K562 (cell line): ENCODE results near the gene LILRA6. TPM values are rescaled to one million over a fixed set of nuclear protein-coding genes. Genes with fewer than 3 reads are reported as not detected.
"Not testable (repeated sequence)": the region's sequence is repeated elsewhere in the genome, so short reads cannot be mapped to it uniquely, and the experiment has no call there.

Source experiments
- ATAC-seq: fragments of 200-7000 bp; cut with Tn5 transposase; 3 replicates; pipeline ENCODE4 v1.9.1; 2020; ENCODE audit warnings: moderate library complexity
- BruUV-seq: library from RNA; stranded (reverse); fragments of 400-500 nt; replicated peaks from 2 replicates; lab custom pipeline; 2021; lab: Mats Ljungman, UMichigan
- CTCF ChIA-PET: fragments of 300-600 bp; formaldehyde crosslinking; extraction: SDS; loops from one replicate; lab custom pipeline; 2021; ENCODE audit warnings: low intra/inter-chr PET ratio; lab: Yijun Ruan, JAX
- POLR2A ChIA-PET: fragments of 300-600, 350-650 bp; sonication (Branson Sonifier 250); formaldehyde crosslinking; extraction: SDS; loops from one replicate; lab custom pipeline; 2021; ENCODE audit warnings: antibody characterized with exemption, inconsistent platforms; lab: Yijun Ruan, JAX
- DNase-seq, 4 experiments: peaks; one replicate each; pipeline versions ENCODE4 v3.0.0 to v3.0.0-alpha.2; 2011 to 2018; ENCODE audit warnings: low spot score in 3 of 4, mixed read lengths in 3 of 4; ENCODE audit errors: extremely low read depth in 1 of 4
- FAIRE-seq: peaks from 2 replicates; lab custom pipeline; 2011; peaks lifted over from hg19 to GRCh38; lab: Jason Lieb, UNC
- H2AFZ ChIP-seq: 2 replicates; pipeline ENCODE4 v1.6.0; 2011; ENCODE audit warnings: low read depth, low read length, control low read depth, inconsistent platforms
- H3K27ac ChIP-seq: fragments of 200-600 bp; 3 replicates; pipeline ENCODE4 v1.8.0; 2011; ENCODE audit warnings: low read depth, mild to moderate bottlenecking, control low read depth, inconsistent platforms, low read length, moderate library complexity, mixed read lengths; ENCODE audit errors: extremely low read depth
- H3K27me3 ChIP-seq, 2 experiments: fragments of 300-600 bp in 1 of 2; 2 replicates in 1 of 2; 3 replicates in 1 of 2; pipeline versions ENCODE4 v1.6.0 to v1.8.0; 2011; ENCODE audit warnings: inconsistent platforms in 2 of 2, low read length in 2 of 2, mild to moderate bottlenecking in 1 of 2, mixed read lengths in 1 of 2, moderate library complexity in 1 of 2; ENCODE audit not compliant: control insufficient read depth in 2 of 2, insufficient read depth in 2 of 2
- H3K36me3 ChIP-seq: fragments of 300-600 bp; 3 replicates; pipeline ENCODE4 v1.8.0; 2011; ENCODE audit warnings: mild to moderate bottlenecking, low read length, inconsistent platforms; ENCODE audit not compliant: control insufficient read depth, insufficient read depth
- H3K4me1 ChIP-seq, 2 experiments: fragments of 200-600 bp in 1 of 2; replicated peaks in 1 of 2; 2 replicates in 1 of 2; 3 replicates in 1 of 2; pipeline versions ENCODE4 v1.5.1 to v1.8.0; 2011; ENCODE audit warnings: inconsistent platforms in 2 of 2, low read length in 2 of 2, mild to moderate bottlenecking in 1 of 2, mixed read lengths in 1 of 2, moderate library complexity in 1 of 2; ENCODE audit not compliant: control insufficient read depth in 2 of 2, insufficient read depth in 2 of 2
- H3K4me2 ChIP-seq: 2 replicates; pipeline ENCODE4 v1.6.1; 2011; ENCODE audit warnings: low read length, control low read depth, inconsistent platforms, mixed read lengths; ENCODE audit not compliant: insufficient read depth
- H3K4me3 ChIP-seq: fragments of 200-600 bp; sonication (generic), shearing (Covaris generic); 2 replicates; pipeline ENCODE4 v1.5.1; 2016; ENCODE audit warnings: control low read depth, inconsistent platforms
- H3K79me2 ChIP-seq: fragments of 200-600 bp; 3 replicates; pipeline ENCODE4 v1.8.0; 2011; ENCODE audit warnings: low read length, inconsistent platforms; ENCODE audit not compliant: control insufficient read depth, insufficient read depth
- H3K9ac ChIP-seq, 2 experiments: 2 replicates each; pipeline versions ENCODE4 v1.6.0 to v1.6.1; 2011; ENCODE audit warnings: low read depth in 2 of 2, low read length in 2 of 2, control low read depth in 1 of 2, inconsistent platforms in 1 of 2, mild to moderate bottlenecking in 1 of 2, mixed read lengths in 1 of 2; ENCODE audit not compliant: insufficient read depth in 1 of 2
- H3K9me1 ChIP-seq: one replicate; pipeline ENCODE4 v1.6.0; 2011; ENCODE audit warnings: inconsistent platforms, mild to moderate bottlenecking, low read length, moderate library complexity; ENCODE audit not compliant: control insufficient read depth, insufficient read depth
- H3K9me3 ChIP-seq: replicated peaks from 2 replicates; pipeline ENCODE4 v1.5.1; 2011; ENCODE audit warnings: low read depth, low read length, inconsistent platforms; ENCODE audit not compliant: control insufficient read depth, insufficient read depth
- H4K20me1 ChIP-seq: replicated peaks from 2 replicates; pipeline ENCODE4 v1.6.1; 2011; ENCODE audit warnings: low read length, inconsistent platforms, mixed read lengths; ENCODE audit not compliant: control insufficient read depth, insufficient read depth
- DMBX1 ChIP-seq: fragments of 250-450 bp; sonication (Bioruptor Pico); IDR thresholded peaks from 2 replicates; pipeline ENCODE4 v1.8.0; 2022; ENCODE audit warnings: inconsistent platforms, mild to moderate bottlenecking, moderate library complexity, borderline replicate concordance
- PCBP2 ChIP-seq: fragments of 200-400 bp; formaldehyde crosslinking; IDR thresholded peaks from 2 replicates; pipeline ENCODE4 v1.6.1; 2018; ENCODE audit warnings: low read length, low read depth, mild to moderate bottlenecking, moderate library complexity; ENCODE audit not compliant: poor library complexity, severe bottlenecking
- RBFOX2 ChIP-seq: fragments of 200-400 bp; formaldehyde crosslinking; IDR thresholded peaks from 2 replicates; pipeline ENCODE4 v1.6.1; 2017; ENCODE audit warnings: low read depth, mild to moderate bottlenecking, low read length, moderate library complexity
- WGBS: fragments of 100-300 bp; shearing (Covaris generic); methylation state at CpG from one replicate; pipeline ENCODE4 v1.1.6; 2016; ENCODE audit warnings: low coverage, mixed read lengths; ENCODE audit not compliant: insufficient coverage; ENCODE audit errors: missing lambda C conversion rate; 5-methylcytosine and 5-hydroxymethylcytosine counted together
- in situ Hi-C: fragments of 300-500 bp; cut with MboI; formaldehyde crosslinking; loops from 4 replicates; pipeline ENCODE4 v1.15.0; 2018; ENCODE audit warnings: inconsistent platforms, mixed read lengths
- intact Hi-C: fragments of 100-400 bp; cut with micrococcal nuclease; formaldehyde crosslinking; loops from 2 replicates; pipeline ENCODE4 v1.14.2; 2022
- polyA plus RNA-seq, 8 experiments: library from polyadenylated mRNA; depleted of rRNA in 4 of 8; stranded (reverse) in 5 of 8; unstranded in 3 of 8; fragments of >200 nt; fragmentation: Nextera tagmentation in 2 of 8; fragmentation: Illumina TruSeq in 1 of 8; extraction: Ambion mirVana in 2 of 8; extraction: Trizol in 1 of 8; gene quantifications; 2 replicates each; pipeline versions ENCODE4 v1.2.1 to v1.2.3, GENCODE V29; 2011 to 2014; ENCODE audit warnings: inconsistent platforms in 1 of 8, missing spikeins in 1 of 8
- total RNA-seq, 7 experiments: library from RNA; depleted of rRNA in 6 of 7; stranded (reverse); fragments of >200 nt in 6 of 7; fragmentation: Illumina TruSeq in 2 of 7; extraction: Trizol in 2 of 7; gene quantifications; 2 replicates each; pipeline versions ENCODE4 v1.2.1 to v1.2.3, GENCODE V29; 2011 to 2021; ENCODE audit warnings: low replicate concordance in 1 of 7
- TF ChIP-seq, protein P1 (sequence below), 3 experiments: fragments of 200-800 bp in 1 of 3; fragments of 250-450 bp in 1 of 3; fragments of 450-650 bp in 1 of 3; sonication (Bioruptor Pico) in 1 of 3; sonication (Bioruptor generic) in 1 of 3; formaldehyde crosslinking in 1 of 3; IDR thresholded peaks; 2 replicates each; pipeline versions ENCODE4 v1.6.1 to v1.8.0; 2016 to 2022; ENCODE audit warnings: mild to moderate bottlenecking in 2 of 3, missing genetic modification characterization in 2 of 3, missing compliant biosample characterization in 1 of 3, moderate library complexity in 1 of 3
- TF ChIP-seq, protein P2 (sequence below), 3 experiments: fragments of 200-800 bp in 1 of 3; sonication (Bioruptor generic) in 1 of 3; sonication (generic) in 1 of 3; formaldehyde crosslinking in 1 of 3; IDR thresholded peaks; 2 replicates each; pipeline versions ENCODE4 v1.6.1 to v1.8.0; 2016 to 2022; ENCODE audit warnings: mild to moderate bottlenecking in 2 of 3, missing compliant biosample characterization in 2 of 3, missing genetic modification characterization in 2 of 3, missing genetic modification reagents in 1 of 3
- TF ChIP-seq, protein P3 (sequence below): fragments of 150-350 bp; conservative IDR thresholded peaks from 2 replicates; pipeline ENCODE4 v1.6.1; 2014; ENCODE audit warnings: low read length

The LILRA6 gene
- total and polyA plus RNA-seq, 9 of the 15 experiments (the other 6 are each of a cell fraction or from before 2014, with no cell fraction given) = 0.03 TPM; not detected in 8

DNA sequence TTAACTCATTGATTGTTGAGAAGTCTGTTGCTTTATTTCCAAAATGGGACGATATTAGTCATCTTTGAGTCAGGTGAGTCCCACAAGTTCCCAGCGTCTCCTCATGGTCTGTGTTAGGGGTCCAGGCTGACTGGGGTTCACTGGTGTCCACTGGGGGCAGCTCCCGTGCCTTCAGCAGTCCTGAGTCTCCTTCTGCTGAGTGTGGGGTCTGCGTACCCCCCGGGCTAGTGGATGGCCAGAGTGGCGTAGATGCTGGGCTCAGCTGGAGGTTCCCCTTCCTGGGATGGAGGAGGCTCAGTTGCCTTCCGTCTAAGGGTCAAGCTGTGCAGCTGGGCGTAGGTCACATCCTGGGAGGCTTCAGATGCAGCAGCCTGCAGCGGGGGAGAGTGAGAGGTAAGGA lies 25.7 kb downstream of the LILRA6 start (continued):
- TF ChIP-seq, protein P1, sequence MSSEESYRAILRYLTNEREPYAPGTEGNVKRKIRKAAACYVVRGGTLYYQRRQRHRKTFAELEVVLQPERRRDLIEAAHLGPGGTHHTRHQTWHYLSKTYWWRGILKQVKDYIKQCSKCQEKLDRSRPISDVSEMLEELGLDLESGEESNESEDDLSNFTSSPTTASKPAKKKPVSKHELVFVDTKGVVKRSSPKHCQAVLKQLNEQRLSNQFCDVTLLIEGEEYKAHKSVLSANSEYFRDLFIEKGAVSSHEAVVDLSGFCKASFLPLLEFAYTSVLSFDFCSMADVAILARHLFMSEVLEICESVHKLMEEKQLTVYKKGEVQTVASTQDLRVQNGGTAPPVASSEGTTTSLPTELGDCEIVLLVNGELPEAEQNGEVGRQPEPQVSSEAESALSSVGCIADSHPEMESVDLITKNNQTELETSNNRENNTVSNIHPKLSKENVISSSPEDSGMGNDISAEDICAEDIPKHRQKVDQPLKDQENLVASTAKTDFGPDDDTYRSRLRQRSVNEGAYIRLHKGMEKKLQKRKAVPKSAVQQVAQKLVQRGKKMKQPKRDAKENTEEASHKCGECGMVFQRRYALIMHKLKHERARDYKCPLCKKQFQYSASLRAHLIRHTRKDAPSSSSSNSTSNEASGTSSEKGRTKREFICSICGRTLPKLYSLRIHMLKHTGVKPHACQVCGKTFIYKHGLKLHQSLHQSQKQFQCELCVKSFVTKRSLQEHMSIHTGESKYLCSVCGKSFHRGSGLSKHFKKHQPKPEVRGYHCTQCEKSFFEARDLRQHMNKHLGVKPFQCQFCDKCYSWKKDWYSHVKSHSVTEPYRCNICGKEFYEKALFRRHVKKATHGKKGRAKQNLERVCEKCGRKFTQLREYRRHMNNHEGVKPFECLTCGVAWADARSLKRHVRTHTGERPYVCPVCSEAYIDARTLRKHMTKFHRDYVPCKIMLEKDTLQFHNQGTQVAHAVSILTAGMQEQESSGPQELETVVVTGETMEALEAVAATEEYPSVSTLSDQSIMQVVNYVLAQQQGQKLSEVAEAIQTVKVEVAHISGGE (CRISPR knock-in tag; IDR thresholded peaks at IDR 0.05) = no peak
- TF ChIP-seq PCBP2 = no peak
- TF ChIP-seq, protein P2, sequence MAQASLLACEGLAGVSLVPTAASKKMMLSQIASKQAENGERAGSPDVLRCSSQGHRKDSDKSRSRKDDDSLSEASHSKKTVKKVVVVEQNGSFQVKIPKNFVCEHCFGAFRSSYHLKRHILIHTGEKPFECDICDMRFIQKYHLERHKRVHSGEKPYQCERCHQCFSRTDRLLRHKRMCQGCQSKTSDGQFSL (CRISPR knock-in tag; IDR thresholded peaks at IDR 0.05) = no peak
- TF ChIP-seq, protein P2 (tag; IDR thresholded peaks at IDR 0.05) = no peak
- TF ChIP-seq DMBX1 (CRISPR knock-in tag) = no peak
- no peak for TF ChIP-seq RBFOX2
- TF ChIP-seq, protein P3, sequence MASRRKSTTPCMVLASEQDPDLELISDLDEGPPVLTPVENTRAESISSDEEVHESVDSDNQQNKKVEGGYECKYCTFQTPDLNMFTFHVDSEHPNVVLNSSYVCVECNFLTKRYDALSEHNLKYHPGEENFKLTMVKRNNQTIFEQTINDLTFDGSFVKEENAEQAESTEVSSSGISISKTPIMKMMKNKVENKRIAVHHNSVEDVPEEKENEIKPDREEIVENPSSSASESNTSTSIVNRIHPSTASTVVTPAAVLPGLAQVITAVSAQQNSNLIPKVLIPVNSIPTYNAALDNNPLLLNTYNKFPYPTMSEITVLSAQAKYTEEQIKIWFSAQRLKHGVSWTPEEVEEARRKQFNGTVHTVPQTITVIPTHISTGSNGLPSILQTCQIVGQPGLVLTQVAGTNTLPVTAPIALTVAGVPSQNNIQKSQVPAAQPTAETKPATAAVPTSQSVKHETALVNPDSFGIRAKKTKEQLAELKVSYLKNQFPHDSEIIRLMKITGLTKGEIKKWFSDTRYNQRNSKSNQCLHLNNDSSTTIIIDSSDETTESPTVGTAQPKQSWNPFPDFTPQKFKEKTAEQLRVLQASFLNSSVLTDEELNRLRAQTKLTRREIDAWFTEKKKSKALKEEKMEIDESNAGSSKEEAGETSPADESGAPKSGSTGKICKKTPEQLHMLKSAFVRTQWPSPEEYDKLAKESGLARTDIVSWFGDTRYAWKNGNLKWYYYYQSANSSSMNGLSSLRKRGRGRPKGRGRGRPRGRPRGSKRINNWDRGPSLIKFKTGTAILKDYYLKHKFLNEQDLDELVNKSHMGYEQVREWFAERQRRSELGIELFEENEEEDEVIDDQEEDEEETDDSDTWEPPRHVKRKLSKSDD = no peak

DNA sequence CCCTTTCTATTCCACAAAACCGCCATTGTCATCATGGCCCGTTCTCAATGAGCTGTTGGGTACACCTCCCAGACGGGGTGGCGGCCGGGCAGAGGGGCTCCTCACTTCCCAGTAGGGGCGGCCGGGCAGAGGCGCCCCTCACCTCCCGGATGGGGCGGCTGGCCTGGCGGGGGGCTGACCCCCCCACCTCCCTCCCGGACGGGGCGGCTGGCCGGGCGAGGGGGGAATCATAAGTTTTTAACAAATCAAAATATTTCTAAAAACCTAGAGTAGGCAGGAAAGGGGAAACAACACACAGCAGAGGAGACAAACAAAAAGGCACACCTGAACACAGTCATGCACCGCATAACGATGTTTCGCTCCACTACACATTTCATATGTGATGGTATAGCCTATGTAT lies 27.9 kb downstream of the LILRA6 start:
- intact Hi-C loops, H3K27ac ChIP-seq, H3K9me1 ChIP-seq, ATAC-seq, H3K4me3 ChIP-seq, H3K4me2 ChIP-seq, BruUV-seq, in situ Hi-C loops, H2AFZ ChIP-seq, CTCF ChIA-PET, FAIRE-seq, DNase-seq, POLR2A ChIA-PET, H3K9me3 ChIP-seq, H3K9ac ChIP-seq, H3K27me3 ChIP-seq: not testable (repeated sequence)
- Histone ChIP-seq H4K20me1 (peaks cover 12% of the 10 kb centered on the region), H3K79me2 (peaks cover 11% of the 10 kb centered on the region; the same call in 2 of the 3 replicates), H3K36me3 (peaks cover 17% of the 10 kb centered on the region; the same call in 2 of the 3 replicates), H3K4me1 (peaks cover 17 to 43% of the 10 kb centered on the region in 2 experiments)
- WGBS = 97% methylated on average over 3 of the region's 19 CpGs
